ENCODE results near the gene IL18BP.

Gene IL18BP

GRCh38 chr11:71995726-71996291 lies 2.9 kb upstream of the IL18BP start:
- Histone ChIP-seq H3K9me3 (ENCODE audit: insufficient read depth, low read length) (no peaks in the 10 kb centered on the region), H3K4me2 (ENCODE audit: low read length) (no peak overlapping the region), H3K79me2 (ENCODE audit: low read length) (peaks cover 6% of the 10 kb centered on the region; the same call in 1 of the 2 replicates), H3K27me3 (ENCODE audit: low read depth, low read length) (no peaks in the 10 kb centered on the region), H3K4me1 (ENCODE audit: low read length) (peaks cover 75% of the 10 kb centered on the region), H3K36me3 (replicated peaks; ENCODE audit: low read depth, low read length) (peaks cover 26% of the 10 kb centered on the region), H4K20me1 (ENCODE audit: insufficient read depth, low read length) (no peaks in the 10 kb centered on the region), H3K27ac (ENCODE audit: low read length) (peak overlapping the region; percentile 16; the same call in 1 of the 2 replicates), H3K4me3 (ENCODE audit: low read length) (no peak overlapping the region), H2AFZ (ENCODE audit: low read depth, low read length) (no peak overlapping the region), H3K9ac (ENCODE audit: low read length) (no peak overlapping the region; the same call in 1 of the 2 replicates)
- TF ChIP-seq EZH2phosphoT487 (IDR thresholded peaks at IDR 0.05; ENCODE audit: low read depth) (no peak), CTCF (IDR thresholded peaks at IDR 0.05; ENCODE audit: low read depth, low read length) (no peak)

- Histone ChIP-seq H3K9me3 (ENCODE audit: insufficient read depth, low read length) (no peaks in the 10 kb centered on the region), H2AFZ (ENCODE audit: low read depth, low read length) (no peak overlapping the region), H3K27ac (ENCODE audit: low read length) (no peak overlapping the region), H3K79me2 (ENCODE audit: low read length) (peaks cover 6% of the 10 kb centered on the region; the same call in 1 of the 2 replicates), H3K36me3 (replicated peaks; ENCODE audit: low read depth, low read length) (peaks cover 28% of the 10 kb centered on the region), H3K4me1 (ENCODE audit: low read length) (peaks cover 68% of the 10 kb centered on the region), H3K9ac (ENCODE audit: low read length) (no peak overlapping the region), H3K4me3 (ENCODE audit: low read length) (no peak overlapping the region), H4K20me1 (ENCODE audit: insufficient read depth, low read length) (no peaks in the 10 kb centered on the region), H3K4me2 (ENCODE audit: low read length) (no peak overlapping the region), H3K27me3 (ENCODE audit: low read depth, low read length) (no peaks in the 10 kb centered on the region)
- TF ChIP-seq CTCF (IDR thresholded peaks at IDR 0.05; ENCODE audit: low read depth, low read length): no peak
- TF ChIP-seq EZH2phosphoT487 (IDR thresholded peaks at IDR 0.05; ENCODE audit: low read depth): no peak
Measured at GRCh38 chr11:71996517-71996916, 2.2 kb upstream of the IL18BP start.

- no peak overlapping the region for H3K4me3 ChIP-seq (ENCODE audit: low read length)
- TF ChIP-seq CTCF (IDR thresholded peaks at IDR 0.05; ENCODE audit: low read depth, low read length) (no peak), EZH2phosphoT487 (IDR thresholded peaks at IDR 0.05; ENCODE audit: low read depth) (no peak)
- no peak overlapping the region for H3K27ac ChIP-seq (ENCODE audit: low read length)
- H3K4me2 ChIP-seq (ENCODE audit: low read length): no peak overlapping the region
- peaks cover 31% of the 10 kb centered on the region for H3K36me3 ChIP-seq (replicated peaks; ENCODE audit: low read depth, low read length)
- H3K9ac ChIP-seq (ENCODE audit: low read length): no peak overlapping the region
- no peaks in the 10 kb centered on the region for H4K20me1 ChIP-seq (ENCODE audit: insufficient read depth, low read length)
- H2AFZ ChIP-seq (ENCODE audit: low read depth, low read length): no peak overlapping the region
- H3K9me3 ChIP-seq (ENCODE audit: insufficient read depth, low read length): no peaks in the 10 kb centered on the region
- peaks cover 6% of the 10 kb centered on the region; the same call in 1 of the 2 replicates for H3K79me2 ChIP-seq (ENCODE audit: low read length)
- no peaks in the 10 kb centered on the region for H3K27me3 ChIP-seq (ENCODE audit: low read depth, low read length)
- peaks cover 64% of the 10 kb centered on the region for H3K4me1 ChIP-seq (ENCODE audit: low read length)
Measured at GRCh38 chr11:71996946-71997345, 1.8 kb upstream of the IL18BP start.

GRCh38 chr11:71997594-71997993 lies 1.1 kb upstream of the IL18BP start:
- H3K79me2 ChIP-seq (ENCODE audit: low read length): peaks cover 6% of the 10 kb centered on the region; the same call in 1 of the 2 replicates
- peaks cover 38% of the 10 kb centered on the region for H3K36me3 ChIP-seq (replicated peaks; ENCODE audit: low read depth, low read length)
- no peak overlapping the region; the same call in 1 of the 2 replicates for H3K9ac ChIP-seq (ENCODE audit: low read length)

More at GRCh38 chr11:71997594-71997993, 1.1 kb upstream of the IL18BP start:
- Histone ChIP-seq H3K4me3 (ENCODE audit: low read length) (no peak overlapping the region), H3K4me1 (ENCODE audit: low read length) (peaks cover 58% of the 10 kb centered on the region), H3K9me3 (ENCODE audit: insufficient read depth, low read length) (no peaks in the 10 kb centered on the region), H3K4me2 (ENCODE audit: low read length) (no peak overlapping the region), H3K27ac (ENCODE audit: low read length) (peak overlapping the region; percentile 65), H3K27me3 (ENCODE audit: low read depth, low read length) (no peaks in the 10 kb centered on the region), H2AFZ (ENCODE audit: low read depth, low read length) (no peak overlapping the region), H4K20me1 (ENCODE audit: insufficient read depth, low read length) (no peaks in the 10 kb centered on the region)
- TF ChIP-seq EZH2phosphoT487 (IDR thresholded peaks at IDR 0.05; ENCODE audit: low read depth): no peak
- TF ChIP-seq CTCF (IDR thresholded peaks at IDR 0.05; ENCODE audit: low read depth, low read length): no peak
